C1 segment of cervical spinal cord (tissue), 14 donors: ENCODE data around the gene ATF6B.
"Not testable (repeated sequence)": the region's sequence is repeated elsewhere in the genome, so short reads cannot be mapped to it uniquely, and the experiment has no call there.

Source experiments
- DNase-seq, 14 donors: peaks; one replicate each; lab custom pipeline; 2025; lab: John Stamatoyannopoulos, UW

Gene ATF6B

GRCh38 chr6:32082935-32083334 lies 45.1 kb downstream of the ATF6B start:
- no peak for DNase-seq

GRCh38 chr6:32082478-32082877 lies 45.6 kb downstream of the ATF6B start:
- no peak for DNase-seq

GRCh38 chr6:32081168-32081990 lies 46.7 kb downstream of the ATF6B start:
- no peak for DNase-seq

- no peak for DNase-seq
Measured at GRCh38 chr6:32079566-32080290, 48.3 kb downstream of the ATF6B start.

- DNase-seq: no peak
Measured at GRCh38 chr6:32076321-32076809, 51.7 kb downstream of the ATF6B start.

- DNase-seq: no peak
Measured at GRCh38 chr6:32075781-32076180, 52.3 kb downstream of the ATF6B start.

- no peak for DNase-seq
Measured at GRCh38 chr6:32074996-32075532, 53.0 kb downstream of the ATF6B start.

- no peak for DNase-seq
Measured at GRCh38 chr6:32073613-32074012, 54.4 kb downstream of the ATF6B start.

- DNase-seq: no peak
Measured at GRCh38 chr6:32073101-32073500, 54.9 kb downstream of the ATF6B start.

- no peak for DNase-seq
Measured at GRCh38 chr6:32070814-32071543, 57.1 kb downstream of the ATF6B start.

- no peak for DNase-seq
Measured at GRCh38 chr6:32069878-32070515, 58.0 kb downstream of the ATF6B start.

GRCh38 chr6:32069460-32069859 lies 58.6 kb downstream of the ATF6B start:
- DNase-seq: no peak

GRCh38 chr6:32068867-32069266 lies 59.2 kb downstream of the ATF6B start:
- no peak for DNase-seq

- not testable (repeated sequence) for DNase-seq
Measured at GRCh38 chr6:32068315-32068714, 59.7 kb downstream of the ATF6B start.

- DNase-seq: not testable (repeated sequence)
Measured at GRCh38 chr6:32067521-32067920, 60.5 kb downstream of the ATF6B start.
